SK-MEL-5 (cell line): ENCODE measurements around the gene NXPH3. TPM values are rescaled to one million over a fixed set of nuclear protein-coding genes. Genes with fewer than 3 reads are reported as not detected.
A peak's percentile ranks its signal among the peaks of the same experiment; 100 is the strongest.

Source experiments
- DNase-seq: peaks from one replicate; pipeline ENCODE4 v3.0.0-alpha.2; 2016; ENCODE audit warnings: low read depth, low spot score
- in situ Hi-C: cut with HindIII; loops from 2 replicates; pipeline ENCODE4 v1.10.0; 2016; ENCODE audit warnings: low sequenced_read_pairs, high pct_unique_total_duplicates, low pct_unique_long_range_greater_than_20kb
- total RNA-seq: library from RNA; depleted of rRNA; stranded (reverse); fragments of >200 nt; shearing (Covaris generic); gene quantifications from 2 replicates; pipeline ENCODE4 v1.2.3, GENCODE V29; 2014

The NXPH3 gene
- total RNA-seq, 1 experiment from 2014 or later = 0.26 TPM

DNA sequence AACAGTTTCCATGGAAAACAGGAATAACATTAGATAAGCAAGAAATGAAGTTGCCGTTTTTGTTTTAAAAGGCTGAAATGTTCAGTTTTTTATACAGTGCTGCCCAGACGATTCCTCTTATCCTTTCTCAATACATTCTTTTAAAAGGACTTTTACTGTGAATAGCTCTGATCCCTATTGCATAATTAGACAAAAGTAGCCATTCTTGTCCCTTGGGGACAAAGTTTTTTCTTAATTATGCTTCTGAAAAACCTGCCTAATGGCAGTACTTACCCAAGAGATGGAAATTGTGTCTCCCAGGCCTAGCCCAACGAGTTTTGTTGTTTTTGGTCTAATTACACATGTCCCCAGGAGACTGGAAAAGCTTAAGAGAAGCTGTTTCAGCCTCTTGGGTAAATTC, 27.6 kb downstream of the NXPH3 start:
- no peak for DNase-seq
- in situ Hi-C loops = no loop called here

GRCh38 chr17:49603720-49604119, 28.0 kb downstream of the NXPH3 start:
- in situ Hi-C loops = no loop called here

DNA sequence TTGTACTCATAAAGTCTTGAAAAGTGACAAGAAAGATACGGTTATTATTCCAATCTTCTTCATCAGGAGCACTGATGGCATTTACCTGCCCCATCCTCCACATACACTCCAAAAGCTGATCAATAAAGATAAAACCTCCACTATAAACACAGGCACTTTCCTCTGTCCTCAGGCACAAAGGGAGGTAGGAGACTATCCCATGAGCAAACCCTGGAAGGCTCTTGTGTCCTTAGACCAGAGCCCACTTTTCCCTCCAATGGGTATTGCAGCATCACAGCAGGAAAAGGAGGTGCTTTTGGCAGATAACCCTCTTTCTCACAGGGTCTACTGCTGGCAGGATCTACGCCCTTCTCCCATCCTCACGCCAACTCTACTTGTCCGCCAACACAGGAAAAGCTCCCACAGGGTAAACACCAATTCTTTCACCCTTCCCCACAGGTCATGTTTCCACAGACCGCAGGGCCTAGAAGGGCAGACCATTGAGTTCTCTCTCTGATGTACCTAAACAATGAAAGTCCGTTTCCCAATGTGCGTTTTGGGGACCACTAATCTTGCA, 28.7 kb downstream of the NXPH3 start:
- no peak for DNase-seq
- in situ Hi-C loops = no loop called here

More at GRCh38 chr17:49603720-49604119, 28.0 kb downstream of the NXPH3 start:
- peak; percentile 9 for DNase-seq

- in situ Hi-C loops = no loop called here
- no peak for DNase-seq
These were observed 35.4 kb downstream of the NXPH3 start for GRCh38 chr17:49610883-49611584.

DNA sequence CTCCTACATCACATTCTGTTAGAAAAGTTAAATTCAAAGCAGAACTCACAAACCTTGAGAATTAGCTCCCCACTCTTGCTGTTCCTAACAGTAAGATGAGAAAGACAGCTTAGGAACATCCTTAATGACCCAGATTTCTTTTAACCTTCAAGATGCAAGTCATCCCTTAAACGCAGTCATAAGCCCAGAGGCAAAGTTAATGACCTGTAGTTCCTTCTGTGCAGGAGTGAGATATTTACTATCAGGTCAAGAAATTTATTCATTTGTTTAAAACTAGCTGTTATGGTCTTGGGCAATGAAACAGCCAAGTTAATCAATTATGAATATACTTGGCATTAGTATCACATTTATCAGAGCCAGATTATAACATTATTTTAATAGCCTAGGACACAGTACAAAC, 37.1 kb downstream of the NXPH3 start:
- DNase-seq = no peak
- in situ Hi-C loops = no loop called here

DNA sequence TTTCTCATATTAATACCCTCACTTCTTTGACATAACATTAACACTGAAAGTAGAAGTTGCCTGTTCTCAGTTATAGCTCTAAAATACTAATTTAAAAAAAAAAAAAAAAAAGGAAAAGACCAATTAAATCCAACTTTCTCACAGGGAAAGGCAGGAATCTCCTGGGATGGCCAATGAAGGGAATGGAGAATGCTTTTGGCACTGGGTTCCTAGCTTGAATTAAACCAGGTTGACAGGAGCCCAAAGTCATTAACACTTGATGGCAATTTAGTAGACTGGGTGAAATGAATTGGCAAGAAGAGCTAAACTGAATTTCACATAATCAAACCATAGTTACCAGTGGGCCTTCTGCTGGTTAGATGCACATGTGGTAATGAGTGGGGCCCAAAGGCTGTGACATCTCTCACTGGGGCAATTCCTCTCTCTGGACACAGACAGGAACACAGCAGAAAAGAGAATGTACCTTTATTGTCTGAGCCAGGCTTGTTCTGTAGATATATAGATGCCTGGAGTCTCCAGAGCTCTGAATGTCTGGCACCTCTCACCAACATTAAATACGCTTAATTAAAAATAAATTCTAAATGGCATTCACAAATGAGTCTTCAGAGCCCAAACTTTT, 37.6 kb downstream of the NXPH3 start:
- in situ Hi-C loops = no loop called here
- DNase-seq = no peak

DNA sequence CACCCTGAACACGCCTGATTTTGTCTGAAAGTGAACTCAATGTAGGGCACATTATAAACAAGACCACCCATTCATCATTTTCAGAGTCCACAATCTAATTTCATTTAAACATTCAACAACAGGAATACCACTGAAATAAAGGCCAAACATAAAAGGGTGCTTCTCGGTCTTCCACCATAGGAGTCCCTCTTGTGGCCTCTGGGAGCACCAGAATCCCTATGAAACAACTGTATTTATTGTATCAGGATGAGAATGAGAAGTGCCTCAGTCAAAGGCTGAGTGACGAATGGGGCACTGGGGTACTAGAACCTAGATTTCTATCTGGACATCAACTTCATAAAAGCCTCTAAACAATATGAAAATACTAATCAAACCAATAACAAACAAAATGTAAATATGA, 40.4 kb downstream of the NXPH3 start:
- in situ Hi-C loops = no loop called here
- DNase-seq = peak; percentile 59

DNA sequence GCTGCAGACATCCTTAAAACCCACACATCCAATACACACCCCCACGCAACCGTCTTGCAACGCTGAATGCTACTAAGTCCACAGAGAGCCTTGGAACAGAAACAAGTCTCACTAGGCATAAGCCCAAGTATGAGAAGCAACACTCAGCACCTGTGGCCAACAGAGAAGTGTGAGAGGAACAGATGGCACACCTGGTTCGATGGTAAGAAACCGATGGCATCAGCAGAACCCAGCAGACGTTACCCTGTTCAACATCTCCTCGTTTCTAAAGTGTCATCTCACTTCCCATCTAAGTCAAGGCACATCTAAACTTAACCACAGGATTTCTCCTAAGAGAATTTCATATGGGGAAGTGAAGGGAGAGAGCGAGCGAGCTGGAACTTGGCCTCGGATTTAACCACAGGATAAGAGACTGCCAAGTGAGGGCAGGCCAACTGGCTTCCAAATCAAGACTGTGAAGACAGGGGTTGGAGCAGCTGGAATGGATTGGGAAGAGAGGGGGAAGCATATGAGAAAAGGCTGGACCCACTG, 41.0 kb downstream of the NXPH3 start:
- DNase-seq = no peak
- in situ Hi-C loops = no loop called here

- in situ Hi-C loops = no loop called here
- DNase-seq = no peak
These were observed 42.4 kb downstream of the NXPH3 start for GRCh38 chr17:49618028-49618611.

GRCh38 chr17:49621420-49621819, 45.7 kb downstream of the NXPH3 start:
- no peak for DNase-seq
- in situ Hi-C loops = no loop called here

DNA sequence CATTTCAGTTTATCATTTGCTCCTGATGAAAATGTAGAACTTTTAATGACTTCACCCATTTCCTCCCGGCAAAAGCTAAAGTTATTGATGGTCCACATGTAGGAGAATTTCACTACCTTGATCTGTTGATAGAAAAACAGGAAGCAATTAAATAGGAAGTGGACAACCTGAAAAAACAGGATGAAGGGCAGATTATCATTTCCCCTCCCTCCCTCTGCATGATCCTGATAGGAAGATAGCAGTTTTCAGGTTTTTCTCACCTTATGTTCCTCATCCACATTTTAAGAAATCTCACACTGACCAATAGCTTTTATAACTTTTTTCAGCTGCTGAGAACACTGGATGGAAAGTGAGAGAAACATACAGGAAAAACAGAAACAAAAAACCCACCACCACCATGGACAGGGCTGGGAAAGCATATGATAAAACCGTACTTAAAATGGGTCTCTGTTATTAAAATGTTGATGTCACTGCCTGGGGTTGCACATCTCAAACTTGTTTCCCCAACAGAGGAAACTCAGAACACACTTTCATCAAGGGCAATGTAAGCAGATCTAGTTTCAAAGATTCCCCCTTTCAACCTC, 46.4 kb downstream of the NXPH3 start:
- in situ Hi-C loops = no loop called here
- DNase-seq = no peak

DNA sequence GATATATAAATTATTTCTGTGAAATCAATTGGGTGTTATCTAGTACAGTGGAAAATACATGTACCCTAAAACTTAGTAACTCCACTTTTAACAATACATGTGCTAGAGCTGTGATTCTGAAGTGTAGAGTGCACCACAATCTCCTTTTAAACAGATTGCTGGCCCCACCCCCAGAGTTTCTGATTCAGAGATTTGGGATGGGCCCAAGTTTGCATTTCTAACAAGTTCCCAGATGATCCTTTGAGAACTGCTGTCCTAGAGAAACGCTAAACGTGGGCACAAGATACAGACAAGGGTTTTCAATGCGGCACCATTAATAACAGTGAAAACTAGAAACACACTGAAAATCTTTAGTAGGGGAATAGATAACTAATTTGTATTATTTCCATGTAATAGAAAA, 49.2 kb downstream of the NXPH3 start:
- DNase-seq = no peak
- in situ Hi-C loops = no loop called here

GRCh38 chr17:49629447-49629846, 53.8 kb downstream of the NXPH3 start:
- DNase-seq = no peak
- in situ Hi-C loops = no loop called here

DNA sequence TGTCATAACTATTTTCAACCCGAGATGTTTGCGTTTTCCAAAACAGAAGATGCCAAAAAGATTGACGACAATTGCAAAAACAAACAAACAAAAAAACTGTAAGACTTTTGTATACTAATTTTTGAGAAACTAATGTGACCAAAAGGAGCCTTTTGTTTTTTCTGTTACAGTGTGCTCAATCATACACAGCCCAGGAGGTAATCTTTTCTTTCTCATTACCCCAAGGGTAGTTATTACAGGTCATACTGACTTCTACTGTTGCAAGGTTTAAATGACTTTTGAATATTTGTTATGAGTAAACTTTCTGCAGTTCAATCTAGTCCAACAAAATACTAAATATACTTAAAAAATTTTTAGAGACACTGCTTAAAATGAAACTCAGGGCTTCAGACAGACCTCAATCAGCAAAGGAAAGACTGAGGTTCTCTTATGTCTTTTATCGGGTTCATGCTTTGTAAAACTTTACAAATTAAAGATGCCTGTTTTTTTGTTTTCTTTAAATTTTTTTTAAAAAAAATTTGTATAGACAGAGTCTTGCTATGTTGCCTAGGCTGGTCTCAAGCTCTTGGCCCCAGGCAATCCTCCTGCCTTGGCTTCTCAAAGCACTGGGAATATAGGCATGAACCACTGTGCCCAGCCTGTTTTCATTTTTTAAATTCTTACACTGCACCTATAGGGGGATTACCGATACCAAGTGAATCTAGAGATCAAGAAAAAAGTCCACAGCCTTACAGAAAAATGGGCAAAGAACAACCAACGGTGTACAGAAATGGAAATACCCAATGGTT, 54.6 kb downstream of the NXPH3 start:
- in situ Hi-C loops = no loop called here
- peak; percentile 84 for DNase-seq

GRCh38 chr17:49631496-49631895, 55.8 kb downstream of the NXPH3 start:
- in situ Hi-C loops = no loop called here
- no peak for DNase-seq
